ENCODE data around the gene POLD2. TPM values are rescaled to one million over a fixed set of nuclear protein-coding genes. Genes with fewer than 3 reads are reported as not detected.

The POLD2 gene
- total RNA-seq, 4 donors from 2014 or later: 50.8 to 69.0 (median 58.7) TPM

- intact Hi-C loops (cut with DNase I; ENCODE audit: low total_unique reads): no loop called here
- no peak overlapping the region for H3K4me3 ChIP-seq (ENCODE audit: low read depth, poor library complexity, severe bottlenecking)
- TF ChIP-seq CTCF (IDR thresholded peaks at IDR 0.05) (no peak), POLR2A (IDR thresholded peaks at IDR 0.05) (no peak)
- peak in 1 of 2 donors; percentile 78 for DNase-seq (ENCODE audit: low spot score in 2 of 2)
- 71 to 79% methylated on average over 8 to 9 of the region's 10 CpGs for WGBS, 2 donors
Measured at GRCh38 chr7:44158096-44158872, 34.9 kb upstream of the POLD2 start.

- no peak overlapping the region for H3K4me3 ChIP-seq (ENCODE audit: low read depth, poor library complexity, severe bottlenecking)
- intact Hi-C loops (cut with DNase I; ENCODE audit: low total_unique reads): no loop called here
- peak in 1 of 2 donors; percentile 69 for DNase-seq (ENCODE audit: low spot score in 2 of 2)
- 80 to 89% methylated on average over 12 to 15 of the region's 15 CpGs for WGBS, 2 donors
- no peak for TF ChIP-seq POLR2A (IDR thresholded peaks at IDR 0.05)
- no peak for TF ChIP-seq CTCF (IDR thresholded peaks at IDR 0.05)
Measured at GRCh38 chr7:44157116-44158080, 34.0 kb upstream of the POLD2 start.

GRCh38 chr7:44156453-44157010 lies 33.2 kb upstream of the POLD2 start:
- peak in 1 of 2 donors; percentile 74 for DNase-seq (ENCODE audit: low spot score in 2 of 2)
- H3K4me3 ChIP-seq (ENCODE audit: low read depth, poor library complexity, severe bottlenecking): no peak overlapping the region
- TF ChIP-seq POLR2A (IDR thresholded peaks at IDR 0.05): no peak
- no peak for TF ChIP-seq CTCF (IDR thresholded peaks at IDR 0.05)
- 69 to 83% methylated on average over 3 to 4 of the region's 4 CpGs for WGBS, 2 donors
- intact Hi-C loops (cut with DNase I; ENCODE audit: low total_unique reads): no loop called here

GRCh38 chr7:44155191-44156185 lies 32.1 kb upstream of the POLD2 start:
- no peak for TF ChIP-seq CTCF (IDR thresholded peaks at IDR 0.05)
- no peak for TF ChIP-seq POLR2A (IDR thresholded peaks at IDR 0.05)
- 83 to 86% methylated on average over 8 of the region's 8 CpGs for WGBS, 2 donors
- peak in 1 of 2 donors; percentile 63 for DNase-seq (ENCODE audit: low spot score in 2 of 2)
- intact Hi-C loops (cut with DNase I; ENCODE audit: low total_unique reads): no loop called here
- H3K4me3 ChIP-seq (ENCODE audit: low read depth, poor library complexity, severe bottlenecking): no peak overlapping the region

- TF ChIP-seq CTCF (IDR thresholded peaks at IDR 0.05) (no peak), POLR2A (IDR thresholded peaks at IDR 0.05) (no peak)
- H3K4me3 ChIP-seq (ENCODE audit: low read depth, poor library complexity, severe bottlenecking): no peak overlapping the region
- intact Hi-C loops (cut with DNase I; ENCODE audit: low total_unique reads): no loop called here
- peak in 1 of 2 donors; percentile 36 for DNase-seq (ENCODE audit: low spot score in 2 of 2)
- 73 to 87% methylated on average over 3 of the region's 3 CpGs for WGBS, 2 donors
Measured at GRCh38 chr7:44154703-44155102, 31.4 kb upstream of the POLD2 start.
